NCI-H82 treated with DMSO at 0.1 percent for 48 hours (cell line): ENCODE measurements around the gene NT5C2.
"Not testable (repeated sequence)": the region's sequence is repeated elsewhere in the genome, so short reads cannot be mapped to it uniquely, and the experiment has no call there.

Experiments used
- DNase-seq: peaks from one replicate; lab custom pipeline; 2025; ENCODE audit not compliant: unreplicated experiment; lab: John Stamatoyannopoulos, UW

The NT5C2 gene

DNA sequence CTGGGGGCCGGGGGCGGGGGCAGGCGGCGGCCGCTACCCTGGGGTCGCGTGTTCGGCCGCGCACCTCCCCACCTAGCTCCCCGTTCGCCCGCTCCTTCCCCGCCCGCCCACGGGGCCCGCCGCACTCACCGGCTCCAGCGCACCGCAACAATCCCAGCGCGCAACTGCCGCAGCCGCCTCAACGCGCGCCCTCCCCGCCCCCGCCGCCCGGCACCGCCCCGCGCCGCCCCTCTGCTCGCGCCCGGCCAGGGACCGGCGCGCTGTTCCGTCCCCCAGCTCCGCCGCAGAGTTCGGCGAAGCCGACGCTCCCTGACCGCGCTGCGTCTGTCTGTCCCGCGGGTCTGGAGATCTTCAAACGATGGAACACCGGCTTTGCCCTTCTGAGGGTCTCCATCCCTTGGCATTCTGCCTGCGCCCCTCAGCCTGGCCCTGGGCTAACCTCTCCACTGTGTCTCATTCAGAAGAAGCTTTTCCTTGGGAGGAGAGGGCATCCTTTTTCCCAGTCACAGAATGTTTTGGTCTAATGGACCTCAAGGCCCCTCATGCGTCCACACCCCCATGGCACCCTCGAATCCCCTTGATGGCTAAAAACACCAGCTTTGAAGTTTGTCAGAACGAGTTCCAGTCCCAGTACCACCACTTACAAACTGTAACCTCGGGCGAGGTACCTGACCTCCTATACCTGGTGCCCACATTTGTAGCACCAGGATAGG, at the start of gene NT5C2:
Gene NT5C2, minus strand, starts transcription at position 166 of the 713 bp plus-strand sequence. CDS start 18,314 bp downstream, outside the sequence.
- no peak for DNase-seq

DNA sequence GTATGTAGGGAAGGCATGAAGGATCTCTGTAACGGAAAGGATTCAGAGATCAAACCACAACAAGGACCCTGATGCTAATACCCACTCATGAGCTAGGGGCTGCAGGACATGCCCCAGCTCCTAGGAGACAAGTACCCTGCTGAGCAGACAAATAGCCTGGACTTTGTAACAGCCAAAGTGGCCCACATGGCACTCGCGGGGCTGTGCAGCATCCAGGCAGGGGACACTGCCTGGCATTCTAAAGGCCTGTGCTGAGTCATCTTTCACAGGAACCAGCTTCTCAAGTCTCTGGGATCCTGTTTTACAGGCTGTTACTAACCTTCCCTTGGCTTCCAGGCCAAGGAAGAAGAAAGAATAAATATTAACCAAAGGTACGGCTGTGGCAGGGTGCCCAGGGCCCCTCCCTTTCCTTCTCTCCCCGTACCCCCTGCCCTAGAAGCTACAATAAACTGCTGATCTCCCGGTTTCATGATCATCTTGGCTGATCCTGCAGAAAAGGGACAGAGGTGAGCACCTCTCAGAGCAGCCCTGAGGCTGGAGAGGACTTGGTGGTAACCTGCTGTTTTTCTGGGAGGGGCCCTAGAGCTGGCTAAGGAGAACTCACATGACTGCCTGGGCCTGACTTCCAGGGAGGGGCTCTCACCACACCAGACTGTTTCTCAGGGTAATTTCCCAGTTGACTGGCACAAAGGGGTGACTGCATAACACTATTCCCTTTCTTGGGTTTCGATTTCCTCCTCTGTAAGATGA, 48.4 kb upstream of the NT5C2 start:
- DNase-seq, result no peak

DNA sequence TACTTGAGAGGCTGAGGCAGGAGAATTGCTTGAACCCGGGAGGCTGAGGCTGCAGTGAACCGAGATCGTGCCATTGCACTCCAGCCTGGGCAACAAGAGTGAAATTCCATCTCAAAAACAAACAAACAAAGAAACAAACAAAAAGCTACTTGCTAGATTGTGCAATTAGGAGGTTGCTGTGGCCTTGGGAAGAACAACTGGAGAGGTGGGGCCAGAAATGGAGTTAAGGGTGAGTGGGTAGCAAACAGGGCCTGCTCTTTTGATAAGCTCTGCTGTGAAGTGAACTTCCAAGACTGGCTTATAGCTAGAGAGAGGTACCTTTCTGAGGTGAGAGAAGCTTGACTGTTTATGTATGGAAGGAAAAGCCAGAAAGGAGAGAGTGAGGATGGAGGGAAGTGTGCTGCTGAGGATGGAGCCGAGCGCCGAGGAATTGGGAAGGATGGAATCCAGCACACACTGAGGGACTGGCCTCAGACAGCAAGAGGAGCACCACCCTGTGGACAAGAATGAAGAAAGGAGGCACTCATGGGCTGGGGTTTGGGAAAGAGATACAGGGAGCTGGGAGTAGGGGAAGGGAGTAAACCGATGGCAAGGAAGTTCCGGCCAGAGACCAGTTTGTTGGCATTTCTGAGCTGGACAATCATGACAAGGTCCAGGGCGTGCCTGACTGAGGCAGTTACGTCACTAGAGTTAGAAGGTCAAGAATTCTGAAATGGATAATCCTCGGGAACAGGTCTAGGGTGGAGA, 45.6 kb upstream of the NT5C2 start:
- DNase-seq, result no peak

- no peak for DNase-seq
Measured at GRCh38 chr10:103235775-103236174, 42.7 kb upstream of the NT5C2 start.

DNA sequence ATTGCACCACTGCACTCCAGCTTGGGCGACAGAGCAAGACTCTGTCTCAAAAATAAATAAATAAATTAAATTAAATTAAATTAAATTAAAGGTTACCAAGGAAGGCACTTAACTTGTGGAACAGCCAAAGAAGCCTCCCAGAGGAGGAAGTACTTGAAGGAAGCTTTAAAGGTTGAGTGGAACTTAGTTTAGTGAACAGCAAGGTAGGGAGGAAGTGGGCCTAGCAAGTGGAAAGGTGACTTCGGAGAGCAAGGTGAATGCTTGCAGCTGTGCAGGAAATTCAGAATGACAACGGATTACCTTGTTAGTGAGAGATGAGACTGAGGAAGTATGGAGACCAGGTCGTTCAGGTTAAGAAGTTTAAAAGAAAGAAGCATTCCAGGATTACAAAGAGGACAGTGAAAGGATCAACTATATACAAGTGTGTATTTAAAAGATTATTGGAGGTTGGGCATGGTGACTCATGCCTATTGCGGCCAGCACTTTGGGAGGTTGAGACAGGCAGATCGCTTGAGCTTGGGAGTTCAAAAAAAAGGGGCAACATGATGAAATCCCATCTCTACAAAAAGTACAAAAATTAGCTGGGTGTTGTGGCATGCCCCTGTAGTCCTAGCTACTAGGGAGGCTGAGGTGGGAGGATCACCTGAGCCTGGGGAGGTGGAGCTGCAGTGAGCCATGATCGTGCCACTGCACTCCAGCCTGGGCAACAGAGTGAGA, 39.9 kb upstream of the NT5C2 start:
- DNase-seq, result no peak

- DNase-seq, result no peak
Measured at GRCh38 chr10:103232131-103232673, 39.1 kb upstream of the NT5C2 start.

- no peak for DNase-seq
Measured at GRCh38 chr10:103231047-103231551, 38.0 kb upstream of the NT5C2 start.

DNA sequence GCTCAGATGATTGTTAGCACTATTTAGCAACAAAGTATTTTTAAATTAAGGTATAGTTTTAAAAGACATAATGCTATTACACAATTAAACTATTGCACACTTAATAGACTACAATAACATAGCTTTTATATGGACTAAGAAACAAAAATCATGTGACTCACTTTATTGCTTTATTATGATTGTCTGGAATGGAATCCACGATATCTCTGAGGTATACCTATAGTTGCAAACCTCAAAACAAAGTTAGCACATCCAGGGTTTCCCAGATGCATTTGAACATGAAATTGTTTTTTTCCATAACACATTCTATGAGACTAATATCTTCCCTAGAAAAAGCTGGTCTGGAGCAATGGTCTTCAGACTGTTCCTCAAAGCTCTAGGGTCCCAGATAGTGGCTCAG, 34.3 kb upstream of the NT5C2 start:
- no peak for DNase-seq

GRCh38 chr10:103225939-103226338, 32.9 kb upstream of the NT5C2 start:
- no peak for DNase-seq

GRCh38 chr10:103224721-103225120, 31.6 kb upstream of the NT5C2 start:
- DNase-seq, result not testable (repeated sequence)

- no peak for DNase-seq
Measured at GRCh38 chr10:103224133-103224532, 31.1 kb upstream of the NT5C2 start.

DNA sequence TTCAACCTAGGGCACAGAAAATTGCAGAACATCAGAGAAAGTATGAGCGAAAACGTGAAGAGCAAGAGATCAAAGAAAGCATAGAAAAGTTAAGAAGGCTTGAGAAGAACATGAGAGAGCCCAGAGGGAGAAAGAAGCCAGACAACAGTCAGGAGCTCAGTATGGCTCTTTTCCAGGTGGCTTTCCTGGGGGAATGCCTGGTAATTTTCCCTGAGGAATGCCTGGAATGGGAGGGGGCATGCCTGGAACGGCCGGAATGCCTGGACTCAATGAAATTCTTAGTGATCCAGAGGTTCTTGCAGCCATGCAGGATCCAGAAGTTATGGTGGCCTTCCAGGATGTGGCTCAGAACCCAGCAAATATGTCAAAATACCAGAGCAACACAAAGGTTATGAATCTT, 23.3 kb upstream of the NT5C2 start:
- DNase-seq, result not testable (repeated sequence)

DNA sequence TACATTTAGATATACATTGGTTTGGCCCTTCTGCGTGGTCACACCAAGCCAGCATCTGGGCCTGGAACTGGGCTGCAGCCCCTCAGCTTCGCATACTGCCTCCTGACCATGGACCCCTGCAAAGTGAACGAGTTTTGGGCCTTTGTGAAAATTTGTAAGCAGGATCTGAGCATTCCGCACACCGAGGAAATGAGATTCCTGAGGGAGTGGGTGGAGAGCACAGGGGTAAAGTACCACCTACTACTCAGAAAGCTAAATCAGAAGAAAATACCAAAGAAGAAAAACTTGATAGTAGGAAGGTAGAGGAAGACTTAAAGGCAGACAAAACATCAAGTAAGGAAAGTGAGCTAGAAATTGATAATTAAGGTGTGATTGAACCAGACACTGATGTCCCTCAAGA, 22.5 kb upstream of the NT5C2 start:
- DNase-seq, result no peak

GRCh38 chr10:103210262-103210661, 17.2 kb upstream of the NT5C2 start:
- DNase-seq, result not testable (repeated sequence)

- not testable (repeated sequence) for DNase-seq
Measured at GRCh38 chr10:103207643-103208042, 14.6 kb upstream of the NT5C2 start.

GRCh38 chr10:103207141-103207540, 14.1 kb upstream of the NT5C2 start:
- DNase-seq, result no peak

DNA sequence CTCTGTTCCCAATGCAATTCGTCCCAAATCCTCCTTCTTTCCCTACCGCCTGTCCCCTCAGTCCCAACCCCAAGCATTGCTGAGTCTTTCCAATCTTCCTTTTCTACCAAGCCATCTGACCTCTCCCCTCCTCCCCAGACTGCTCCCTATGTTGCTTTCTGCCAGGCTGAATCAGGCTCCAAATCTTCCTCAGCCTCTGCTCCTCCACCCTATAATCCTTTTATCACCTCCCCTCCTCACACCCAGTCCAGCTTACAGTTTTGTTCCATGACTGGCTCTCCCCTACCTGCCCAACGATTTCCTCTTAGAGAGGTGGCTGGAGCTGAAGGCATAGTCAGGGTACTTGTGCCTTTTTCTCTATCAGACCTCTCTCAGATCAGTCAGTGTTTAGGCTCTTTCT, 13.6 kb upstream of the NT5C2 start:
- DNase-seq, result peak; percentile 13

DNA sequence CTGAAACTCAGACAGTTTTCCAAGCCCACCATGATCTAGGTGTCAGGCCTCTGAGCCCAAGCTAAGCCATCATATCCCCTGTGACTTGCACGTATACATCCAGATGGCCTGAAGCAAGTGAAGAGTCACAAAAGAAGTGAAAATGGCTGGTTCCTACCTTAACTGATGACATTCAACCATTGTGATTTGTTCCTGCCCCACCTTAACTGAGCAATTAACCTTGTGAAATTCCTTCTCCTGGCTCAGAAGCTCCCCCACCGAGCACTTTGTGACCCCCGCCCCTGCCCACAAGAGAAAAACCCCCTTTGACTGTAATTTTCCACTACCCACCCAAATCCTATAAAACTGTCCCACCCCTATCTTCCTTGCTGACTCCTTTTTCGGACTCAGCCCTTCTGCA, 12.3 kb upstream of the NT5C2 start:
- DNase-seq, result not testable (repeated sequence)

DNA sequence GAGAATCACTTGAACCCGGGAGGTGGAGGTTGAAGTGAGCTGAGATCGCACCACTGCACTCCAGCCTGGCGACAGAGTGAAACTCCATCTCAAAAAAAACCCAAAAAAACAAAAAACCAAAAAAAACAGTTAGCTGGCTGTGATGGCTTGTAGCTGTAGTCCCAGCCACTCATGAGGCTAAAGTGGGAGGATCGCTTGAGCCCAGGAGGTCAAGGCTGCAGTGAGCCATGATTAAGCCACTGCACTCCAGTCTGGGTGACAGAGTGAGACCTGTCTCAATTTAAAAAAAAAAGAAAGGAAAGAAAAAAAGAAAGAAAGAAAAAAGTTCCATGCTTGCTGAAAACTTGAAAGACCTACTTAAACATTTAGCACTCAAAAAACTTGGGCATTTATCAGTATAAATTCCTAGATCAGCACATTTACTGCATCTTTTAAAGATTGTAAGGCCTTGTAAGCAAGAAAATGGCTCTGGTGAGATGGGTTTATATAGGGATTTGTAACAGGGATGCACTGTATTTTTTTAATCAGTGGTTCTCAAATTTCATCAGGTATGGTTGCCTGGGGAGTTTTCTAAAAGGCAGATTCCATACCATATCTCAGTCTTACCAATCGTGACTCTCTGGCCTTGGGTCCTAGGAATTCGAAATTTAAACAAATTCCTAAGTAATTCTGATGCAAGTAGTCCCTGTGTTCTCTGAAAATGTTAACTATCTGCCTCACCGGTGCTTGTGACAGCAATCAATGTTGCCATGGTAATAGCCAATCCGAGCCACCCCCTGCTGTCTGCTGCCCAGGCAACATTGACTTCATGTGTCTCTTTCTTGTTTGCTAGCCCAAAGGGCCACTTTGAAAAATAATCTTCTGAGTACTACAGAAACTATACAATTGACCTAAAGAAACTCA, 11.5 kb upstream of the NT5C2 start:
- DNase-seq, result no peak

GRCh38 chr10:103203466-103203865, 10.4 kb upstream of the NT5C2 start:
- DNase-seq, result no peak
